ENCODE measurements around the gene MYH11.

- TF ChIP-seq CTCF (conservative IDR thresholded peaks at IDR 0.05 in 1 of 2, IDR thresholded peaks at IDR 0.05 in 1 of 2; ENCODE audit: extremely low read depth in 1 of 2, insufficient read depth in 1 of 2, low read depth in 1 of 2, low read length in 2 of 2): no peak
- TF ChIP-seq EZH2 (IDR thresholded peaks at IDR 0.05; ENCODE audit: borderline replicate concordance, low read length): no peak
Measured at GRCh38 chr16:15783985-15784384, 72.8 kb downstream of the MYH11 start.

All from mammary epithelial cell (primary cell).